Activated CD8-positive, alpha-beta memory T cell treated with anti-CD3 and anti-CD28 coated beads, Interleukin-2, amount 10 ng/mL, durations not matched to agents 7 days and 5 days (primary cell): Measurements from ENCODE around the gene MORN5. TPM values are rescaled to one million over a fixed set of nuclear protein-coding genes. Genes with fewer than 3 reads are reported as not detected.

Source experiments
- ATAC-seq: fragments of 150-1000 bp; cut with Tn5 transposase; one replicate; pipeline ENCODE4 v1.10.0; 2021; ENCODE audit warnings: moderate library complexity
- CTCF ChIA-PET: fragments of 350-600 bp; sonication (Branson Sonifier 250); formaldehyde crosslinking; loops from one replicate; lab custom pipeline; 2021; ENCODE audit warnings: antibody characterized with exemption; lab: Charles Lee
- DNase-seq: peaks from one replicate; pipeline ENCODE4 v3.0.0-alpha.2; 2020
- H3K27ac Mint-ChIP-seq: one replicate; pipeline ENCODE4 v1.8.0; 2021; ENCODE audit warnings: mild to moderate bottlenecking, mixed read lengths
- H3K27me3 Mint-ChIP-seq: one replicate; pipeline ENCODE4 v1.8.0; 2021; ENCODE audit warnings: mixed read lengths
- H3K36me3 Mint-ChIP-seq: one replicate; pipeline ENCODE4 v1.8.0; 2021; ENCODE audit warnings: mild to moderate bottlenecking, mixed read lengths
- H3K4me1 Mint-ChIP-seq: one replicate; pipeline ENCODE4 v1.8.0; 2021; ENCODE audit warnings: mixed read lengths
- H3K4me3 Mint-ChIP-seq: one replicate; pipeline ENCODE4 v1.8.0; 2021; ENCODE audit warnings: mild to moderate bottlenecking, moderate library complexity, mixed read lengths
- H3K9me3 Mint-ChIP-seq: one replicate; pipeline ENCODE4 v1.8.0; 2022; ENCODE audit warnings: low read depth, mixed read lengths
- total RNA-seq, 2 experiments: library from RNA; stranded (reverse); gene quantifications; one replicate each; pipeline ENCODE4 v1.2.3, GENCODE V29; 2021

Gene MORN5
- total RNA-seq, 2 experiments from 2014 or later, result not detected

DNA sequence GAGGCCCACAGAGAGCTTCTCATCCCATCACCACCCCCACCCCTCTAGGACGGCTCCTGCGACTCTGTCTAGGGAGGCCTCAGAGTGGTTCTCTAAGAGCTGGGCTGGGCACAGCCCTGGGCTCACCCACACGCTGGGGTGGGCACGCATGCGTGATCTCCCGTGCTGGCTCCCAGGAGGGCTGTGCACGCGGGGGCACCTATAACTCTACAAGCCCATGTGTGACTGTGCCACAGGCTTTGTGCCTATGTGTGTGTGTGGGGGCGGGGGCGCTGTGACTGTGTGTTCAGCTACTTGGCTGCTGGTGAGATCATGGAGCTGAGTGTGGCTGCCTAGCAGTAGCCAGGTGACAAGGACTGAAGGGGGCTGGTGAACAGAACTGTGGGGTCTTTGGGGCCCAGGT lies 32.3 kb upstream of the MORN5 start:
- H3K27me3 Mint-ChIP-seq, result peaks cover 41% of the 10 kb centered on the region
- no peak for ATAC-seq
- no peak overlapping the region for H3K4me3 Mint-ChIP-seq
- H3K36me3 Mint-ChIP-seq, result no peaks in the 10 kb centered on the region
- no peaks in the 10 kb centered on the region for H3K9me3 Mint-ChIP-seq
- DNase-seq, result no peak
- peaks cover 21% of the 10 kb centered on the region for H3K4me1 Mint-ChIP-seq
- CTCF ChIA-PET, result interaction anchor here (0.7 to 13.1 kb wide), 6 partner anchors 19 to 222 kb away, joined by 3 to 304 read pairs (median 20); partner anchors contain the start of gene TTLL11
- peak overlapping the region; percentile 39 for H3K27ac Mint-ChIP-seq

DNA sequence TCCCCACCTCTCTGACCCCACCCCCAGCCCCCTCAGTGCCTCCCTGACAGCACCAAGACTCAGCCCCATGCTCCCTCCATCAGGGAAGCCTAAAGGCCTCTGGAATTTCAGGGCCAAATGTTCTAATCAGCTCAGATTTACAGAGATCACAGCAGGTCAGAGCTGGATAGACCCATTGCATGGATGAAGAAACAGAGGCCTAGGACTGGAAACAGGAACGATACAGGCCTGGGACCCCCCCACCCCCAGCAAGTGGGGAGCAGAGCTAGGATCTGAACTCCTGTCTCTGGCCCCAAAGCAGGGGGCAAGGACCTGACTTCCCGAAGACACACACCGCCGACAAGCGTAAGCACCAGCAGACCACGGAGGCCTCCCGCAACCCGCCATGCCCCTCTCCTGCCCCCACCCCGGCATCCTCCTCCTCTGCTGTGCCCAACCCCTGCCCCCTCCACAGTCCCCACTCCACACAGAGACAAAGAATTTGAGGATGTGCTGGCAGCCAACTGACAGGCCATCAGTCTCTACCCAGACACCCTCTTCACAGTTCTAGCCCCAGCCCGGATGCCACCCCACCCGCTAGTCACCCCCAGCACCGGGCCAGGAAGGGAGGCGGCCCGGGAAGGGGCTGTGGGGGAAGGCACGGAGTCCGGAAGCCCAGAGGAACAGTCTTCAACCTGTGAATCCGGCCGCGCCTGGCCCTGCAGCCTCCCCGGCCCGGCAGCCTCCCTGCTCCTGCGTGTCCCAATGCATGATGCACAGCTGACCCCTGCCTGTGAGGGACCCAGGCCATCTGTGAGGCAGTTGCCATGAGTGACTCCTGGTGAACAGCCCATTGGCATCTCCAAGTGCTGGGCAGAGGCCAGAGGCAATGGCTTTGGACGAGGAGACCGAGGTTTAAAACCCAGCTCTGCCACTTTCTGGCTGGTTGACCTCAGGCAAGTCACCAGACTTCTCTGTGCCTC lies 31.4 kb upstream of the MORN5 start:
- CTCF ChIA-PET, result interaction anchor here (0.7 to 9.4 kb wide), 6 partner anchors 15 to 221 kb away, joined by 3 to 304 read pairs (median 6); no protein-coding TSS in a partner anchor
- Mint-ChIP-seq H3K36me3 (no peaks in the 10 kb centered on the region), H3K27me3 (peaks cover 41% of the 10 kb centered on the region), H3K4me3 (no peak overlapping the region), H3K9me3 (no peaks in the 10 kb centered on the region), H3K27ac (peak overlapping the region; percentile 64), H3K4me1 (peaks cover 14% of the 10 kb centered on the region)
- ATAC-seq (peak; percentile 38), DNase-seq (peak; percentile 50)

DNA sequence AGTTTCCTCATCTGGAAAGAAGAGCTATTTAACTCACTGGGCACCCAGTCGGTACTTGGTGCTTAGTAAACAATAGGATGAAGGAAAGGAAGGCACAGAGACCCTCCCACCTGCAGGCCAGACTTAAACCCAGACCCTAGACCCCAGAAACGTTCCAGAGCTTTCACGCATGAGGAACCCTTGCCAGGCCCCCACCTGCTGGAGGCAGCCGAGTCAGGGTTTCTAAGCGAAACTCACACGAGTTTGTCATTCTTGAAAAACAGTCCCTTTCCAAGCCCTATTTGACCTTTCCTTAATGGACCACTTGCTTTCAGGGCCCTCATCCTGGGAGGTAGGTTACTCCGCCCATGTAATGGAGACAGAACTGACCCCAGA lies 30.8 kb upstream of the MORN5 start:
- Mint-ChIP-seq H3K36me3 (no peaks in the 10 kb centered on the region), H3K27me3 (peaks cover 41% of the 10 kb centered on the region), H3K4me1 (peaks cover 14% of the 10 kb centered on the region), H3K9me3 (no peaks in the 10 kb centered on the region), H3K4me3 (no peak overlapping the region), H3K27ac (no peak overlapping the region)
- no peak for ATAC-seq
- DNase-seq, result no peak
- CTCF ChIA-PET, result interaction anchor here (1.2 to 1.8 kb wide), 3 partner anchors 14 to 221 kb away, joined by 3 to 10 read pairs (median 8); no protein-coding TSS in a partner anchor

DNA sequence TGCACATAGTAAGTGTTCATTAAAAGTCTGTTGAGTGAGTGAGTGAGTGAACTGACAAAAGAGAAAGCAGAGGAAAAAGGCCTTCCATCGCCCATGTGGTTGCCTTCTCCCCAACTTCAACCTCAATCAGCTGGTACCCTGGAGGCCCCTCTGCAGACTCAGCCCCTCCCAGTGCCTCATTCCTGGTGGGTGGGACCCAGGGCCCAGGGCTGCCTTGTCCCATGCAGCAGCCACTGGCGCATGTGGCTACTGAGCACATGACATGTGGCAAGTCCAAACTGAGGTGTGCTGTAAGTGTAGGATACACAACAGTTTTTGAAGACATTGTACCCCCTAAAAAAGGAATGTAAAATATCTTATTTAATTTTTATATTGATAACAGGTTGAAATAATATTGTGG lies 29.7 kb upstream of the MORN5 start:
- H3K4me3 Mint-ChIP-seq, result no peak overlapping the region
- no peaks in the 10 kb centered on the region for H3K36me3 Mint-ChIP-seq
- DNase-seq (no peak), ATAC-seq (no peak)
- peaks cover 31% of the 10 kb centered on the region for H3K27me3 Mint-ChIP-seq
- CTCF ChIA-PET, result interaction anchor here (1.2 to 1.8 kb wide), 3 partner anchors 13 to 220 kb away, joined by 3 to 10 read pairs (median 8); no protein-coding TSS in a partner anchor
- H3K4me1 Mint-ChIP-seq, result peaks cover 14% of the 10 kb centered on the region
- no peak overlapping the region for H3K27ac Mint-ChIP-seq
- no peaks in the 10 kb centered on the region for H3K9me3 Mint-ChIP-seq

DNA sequence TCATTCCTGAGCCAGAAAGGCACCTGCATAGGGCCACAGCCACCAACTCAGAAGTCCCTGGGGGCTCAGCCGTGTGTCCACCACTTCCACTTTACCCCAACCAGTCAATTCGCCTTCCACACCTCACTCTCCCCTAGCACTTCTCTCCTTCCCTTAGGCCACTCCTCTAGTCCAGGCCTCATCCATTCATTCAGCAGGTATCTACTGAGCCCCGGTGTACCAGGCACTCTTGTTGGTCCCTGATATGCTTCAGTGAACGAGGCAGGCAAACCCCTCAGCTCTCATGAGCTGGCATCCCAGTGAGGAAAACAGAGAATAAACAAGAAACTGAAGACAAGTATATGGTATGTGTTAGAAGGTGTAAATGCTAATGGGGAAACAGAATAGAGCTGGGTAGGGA lies 28.9 kb upstream of the MORN5 start:
- Mint-ChIP-seq H3K36me3 (no peaks in the 10 kb centered on the region), H3K27me3 (peaks cover 24% of the 10 kb centered on the region), H3K4me3 (no peak overlapping the region), H3K27ac (no peak overlapping the region), H3K9me3 (no peaks in the 10 kb centered on the region), H3K4me1 (peaks cover 12% of the 10 kb centered on the region)
- ATAC-seq, result no peak
- CTCF ChIA-PET, result interaction anchor here (1.6 kb wide), 1 partner anchor 9 kb away, joined by 5 read pairs; no protein-coding TSS in a partner anchor
- no peak for DNase-seq

DNA sequence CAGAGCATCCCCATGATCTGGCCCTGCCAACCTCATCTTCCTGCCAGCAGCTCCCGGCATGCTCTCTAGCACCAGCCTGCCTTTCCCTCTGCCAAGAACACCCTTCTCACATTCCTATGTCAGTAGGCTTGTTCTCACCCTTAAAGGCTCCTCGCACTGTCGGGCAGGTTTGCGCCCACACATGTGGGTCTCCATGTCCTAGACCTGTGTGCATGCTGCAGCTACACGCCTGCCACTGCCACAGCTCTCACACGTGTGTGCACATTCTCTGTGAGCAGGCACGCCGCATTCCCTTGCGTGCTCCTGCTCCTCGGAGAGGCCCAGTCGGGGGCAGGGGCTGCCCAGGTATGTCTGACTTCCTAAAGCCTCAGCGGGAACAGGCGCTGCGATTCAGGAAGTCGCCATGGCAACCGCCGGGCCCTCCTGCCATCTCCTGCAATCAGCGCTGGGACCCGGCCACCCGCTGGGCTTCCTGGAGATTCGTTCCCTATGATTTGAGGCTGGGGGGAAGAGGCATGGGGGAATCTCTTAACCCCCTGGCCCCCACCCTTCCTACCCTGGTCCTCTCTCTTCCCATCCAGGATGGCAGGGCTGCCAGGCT lies 28.2 kb upstream of the MORN5 start:
- Mint-ChIP-seq H3K4me3 (no peak overlapping the region), H3K4me1 (peaks cover 8% of the 10 kb centered on the region), H3K27me3 (peaks cover 17% of the 10 kb centered on the region), H3K36me3 (no peaks in the 10 kb centered on the region), H3K27ac (no peak overlapping the region), H3K9me3 (no peaks in the 10 kb centered on the region)
- ATAC-seq (no peak), DNase-seq (no peak)
- CTCF ChIA-PET, result interaction anchor here (1.4 to 1.9 kb wide), 3 partner anchors 8 to 34 kb away, joined by 4 to 7 read pairs (median 5); no protein-coding TSS in a partner anchor

DNA sequence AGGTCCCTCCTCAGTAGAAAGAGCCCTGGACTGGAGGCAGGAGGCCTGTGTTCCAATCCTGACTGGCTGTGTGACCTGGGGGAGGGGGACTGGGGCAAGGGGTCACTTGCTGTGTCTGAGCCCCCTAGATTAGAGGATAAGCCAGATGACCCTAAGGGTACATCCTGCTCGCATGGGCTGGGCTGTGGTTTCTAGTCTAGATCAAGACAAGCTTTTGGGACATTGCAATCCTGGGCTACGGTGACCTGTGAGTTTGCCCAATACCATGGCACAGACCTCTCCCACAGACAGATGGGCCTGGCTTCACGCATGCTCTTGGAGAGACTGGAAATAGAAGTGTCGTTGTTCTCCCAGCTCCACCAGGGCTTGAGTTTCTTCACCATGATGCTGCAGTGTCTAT lies 27.2 kb upstream of the MORN5 start:
- Mint-ChIP-seq H3K9me3 (no peaks in the 10 kb centered on the region), H3K27ac (no peak overlapping the region)

DNA sequence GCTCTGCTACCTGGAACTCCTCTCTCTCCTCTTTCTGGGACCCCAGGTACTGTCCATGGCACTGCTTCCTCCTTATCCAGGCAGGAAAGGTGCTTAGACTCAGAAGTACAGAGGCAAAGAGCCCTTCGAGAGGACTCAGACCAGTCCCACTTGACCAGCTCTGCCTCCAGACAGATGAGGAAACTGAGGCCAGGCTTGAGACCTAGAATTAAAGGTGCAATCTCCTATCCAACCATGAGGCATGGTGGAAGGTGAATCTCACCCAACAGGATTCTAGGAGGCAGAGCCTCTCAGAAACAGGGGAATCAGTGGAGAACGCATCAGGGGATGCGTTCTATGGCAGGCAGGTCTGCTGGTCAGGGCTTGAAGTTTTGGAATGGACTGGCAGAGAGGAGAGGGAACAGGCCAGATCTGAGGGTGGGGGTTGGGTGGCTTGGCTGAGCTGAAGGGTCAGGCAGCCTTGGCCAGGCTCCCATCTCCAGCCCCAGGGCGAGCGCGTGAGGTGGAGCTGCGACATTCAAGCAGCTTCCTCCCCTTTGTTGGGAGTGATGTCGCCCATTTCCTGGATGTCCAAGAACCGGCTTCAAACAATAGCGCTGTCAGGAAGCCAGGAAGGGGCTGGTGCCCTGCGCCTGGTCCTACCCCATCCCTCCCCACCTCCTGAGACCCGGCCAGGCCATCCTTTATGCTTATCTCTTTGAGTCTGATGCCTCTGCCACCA lies 26.3 kb upstream of the MORN5 start:
- Mint-ChIP-seq H3K36me3 (no peaks in the 10 kb centered on the region), H3K4me1 (no peaks in the 10 kb centered on the region), H3K27me3 (peaks cover 11% of the 10 kb centered on the region), H3K4me3 (no peak overlapping the region), H3K9me3 (no peaks in the 10 kb centered on the region), H3K27ac (no peak overlapping the region)
- ATAC-seq (no peak), DNase-seq (no peak)
- CTCF ChIA-PET, result interaction anchor here (1.0 to 1.9 kb wide), 3 partner anchors 10 to 217 kb away, joined by 3 to 7 read pairs (median 4); no protein-coding TSS in a partner anchor

More for the DNA sequence above, 27.2 kb upstream of the MORN5 start:
- H3K4me1 Mint-ChIP-seq, result peaks cover 3% of the 10 kb centered on the region
- CTCF ChIA-PET, result interaction anchor here (1.4 to 1.9 kb wide), 3 partner anchors 9 to 35 kb away, joined by 4 to 7 read pairs (median 5); no protein-coding TSS in a partner anchor
- DNase-seq (no peak), ATAC-seq (no peak)
- no peaks in the 10 kb centered on the region for H3K36me3 Mint-ChIP-seq
- peaks cover 11% of the 10 kb centered on the region for H3K27me3 Mint-ChIP-seq
- no peak overlapping the region for H3K4me3 Mint-ChIP-seq

DNA sequence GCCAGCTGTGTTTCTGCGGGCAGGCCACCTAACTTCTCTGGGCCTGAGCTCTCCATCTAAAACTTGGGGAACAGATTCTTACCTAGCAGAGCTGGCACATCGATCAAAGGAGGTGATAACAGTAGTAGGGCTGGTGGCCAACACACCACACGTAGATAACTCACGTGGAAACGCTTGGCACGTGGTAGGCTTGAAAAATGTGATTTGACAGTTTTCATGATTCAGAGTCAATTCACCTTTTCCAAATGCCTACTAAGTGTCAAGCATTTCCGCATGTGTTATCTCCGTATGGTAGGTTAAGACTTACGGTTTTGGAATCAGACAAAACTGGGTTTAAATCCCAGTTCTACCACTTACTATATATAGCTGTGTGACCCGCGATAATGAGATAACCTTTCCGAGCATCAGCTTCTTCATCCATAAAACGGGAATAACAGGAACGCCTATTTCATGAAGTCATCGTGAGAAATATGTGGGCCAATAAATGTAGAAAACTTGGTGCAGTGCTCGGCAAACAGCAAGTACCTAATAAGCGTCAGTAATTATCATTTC lies 25.6 kb upstream of the MORN5 start:
- CTCF ChIA-PET, result interaction anchor here (1.0 to 1.4 kb wide), 2 partner anchors 10 to 217 kb away, joined by 3 to 4 read pairs; no protein-coding TSS in a partner anchor
- no peak for DNase-seq
- H3K9me3 Mint-ChIP-seq, result no peaks in the 10 kb centered on the region
- H3K27me3 Mint-ChIP-seq, result peaks cover 11% of the 10 kb centered on the region
- ATAC-seq, result no peak
- no peaks in the 10 kb centered on the region for H3K36me3 Mint-ChIP-seq
- no peak overlapping the region for H3K27ac Mint-ChIP-seq
- H3K4me1 Mint-ChIP-seq, result no peaks in the 10 kb centered on the region
- H3K4me3 Mint-ChIP-seq, result no peak overlapping the region

DNA sequence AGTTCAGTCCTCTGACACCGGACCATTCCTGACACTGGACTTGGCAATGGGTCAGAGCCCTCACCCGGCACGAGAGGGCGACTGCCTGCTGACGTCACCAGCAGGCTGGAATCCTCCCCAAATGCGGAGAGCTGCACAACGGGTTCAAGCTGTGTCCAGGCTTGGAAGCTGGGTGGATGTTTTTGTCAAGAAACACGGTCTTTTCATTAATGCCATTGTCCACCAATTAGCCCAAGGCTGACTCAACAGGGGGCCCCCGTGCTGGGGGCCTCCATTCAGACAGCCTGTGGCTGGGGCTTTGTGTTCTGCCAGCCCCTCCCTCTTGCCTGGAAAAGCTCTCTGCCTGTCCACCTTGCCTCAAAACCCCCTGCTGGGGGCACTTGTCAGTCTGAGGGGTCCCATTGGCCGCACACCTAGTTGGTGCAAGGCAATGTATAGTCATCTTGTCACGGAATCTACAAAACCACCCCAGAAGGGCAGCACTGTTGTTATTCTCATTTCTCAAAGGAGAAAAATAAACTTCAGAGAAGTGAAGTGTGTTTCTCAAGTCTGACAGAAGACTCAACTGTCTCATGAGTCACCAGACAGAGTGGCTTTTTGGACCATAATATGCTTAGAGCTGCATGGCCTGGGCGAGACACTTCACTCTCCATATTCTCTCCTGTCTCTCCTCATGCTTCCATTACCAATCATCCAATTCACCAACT lies 24.7 kb upstream of the MORN5 start:
- CTCF ChIA-PET, result interaction anchor here (1.0 to 1.2 kb wide), 3 partner anchors 36 to 216 kb away, joined by 3 to 4 read pairs (median 3); no protein-coding TSS in a partner anchor
- H3K4me1 Mint-ChIP-seq, result no peaks in the 10 kb centered on the region
- no peak for DNase-seq
- no peaks in the 10 kb centered on the region for H3K36me3 Mint-ChIP-seq
- H3K9me3 Mint-ChIP-seq, result no peaks in the 10 kb centered on the region
- H3K27me3 Mint-ChIP-seq, result peaks cover 11% of the 10 kb centered on the region
- no peak overlapping the region for H3K27ac Mint-ChIP-seq
- no peak overlapping the region for H3K4me3 Mint-ChIP-seq
- no peak for ATAC-seq

DNA sequence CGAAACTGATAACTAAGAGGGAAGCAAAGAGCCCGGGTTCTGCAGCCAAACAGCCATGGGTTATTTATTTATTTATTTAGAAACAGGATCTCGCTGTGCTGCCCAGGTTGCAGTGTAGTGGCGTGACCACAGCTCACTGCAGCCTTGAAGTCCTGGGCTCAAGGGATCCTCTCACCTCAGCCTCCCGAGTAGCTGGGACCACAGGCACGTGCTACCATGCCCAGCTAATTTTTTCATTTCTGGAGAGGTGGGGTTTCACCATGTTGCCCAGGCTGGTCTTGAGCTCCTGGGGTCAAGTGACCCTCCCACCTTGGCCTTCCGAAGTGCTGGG lies 24.2 kb upstream of the MORN5 start:
- H3K4me1 Mint-ChIP-seq, result no peaks in the 10 kb centered on the region
- H3K4me3 Mint-ChIP-seq, result no peak overlapping the region
- H3K27ac Mint-ChIP-seq, result no peak overlapping the region
- no peaks in the 10 kb centered on the region for H3K36me3 Mint-ChIP-seq
- ATAC-seq, result no peak
- CTCF ChIA-PET, result interaction anchor here (1.0 to 1.2 kb wide), 2 partner anchors 36 to 215 kb away, joined by 3 read pairs; no protein-coding TSS in a partner anchor
- peaks cover 11% of the 10 kb centered on the region for H3K27me3 Mint-ChIP-seq
- no peak for DNase-seq
- H3K9me3 Mint-ChIP-seq, result no peaks in the 10 kb centered on the region
